ENCODE data around the gene FGD6. TPM values are rescaled to one million over a fixed set of nuclear protein-coding genes. Genes with fewer than 3 reads are reported as not detected.
A peak's percentile ranks its signal among the peaks of the same experiment; 100 is the strongest.

The FGD6 gene
- total and polyA plus RNA-seq, 2 experiments from 2014 or later = 10.4 to 17.2 TPM

- Histone ChIP-seq H3K4me1 (ENCODE audit: insufficient read depth) (peaks cover 63% of the 10 kb centered on the region), H3K9me3 (ENCODE audit: low read depth) (no peaks in the 10 kb centered on the region), H3K79me2 (peaks cover 71% of the 10 kb centered on the region), H3K27ac (peak overlapping the region; percentile 98), H2AFZ (no peak overlapping the region), H3K9me2 (replicated peaks; ENCODE audit: insufficient read depth) (no peaks in the 10 kb centered on the region), H3K4me3 (no peak overlapping the region), H3K4me2 (peak overlapping the region; percentile 64), H4K20me1 (ENCODE audit: insufficient read depth, poor library complexity, severe bottlenecking) (no peaks in the 10 kb centered on the region), H3K27me3 (no peaks in the 10 kb centered on the region), H3K36me3 (replicated peaks; ENCODE audit: insufficient read depth, low read depth) (no peaks in the 10 kb centered on the region)
- WGBS (ENCODE audit: low lambda C conversion rate, missing lambda C conversion rate) = 51% methylated on average over 3 of the region's 3 CpGs
- DNase-seq (ENCODE audit: low spot score) = no peak
- no peak for TF ChIP-seq EZH2phosphoT487 (IDR thresholded peaks at IDR 0.05; ENCODE audit: low read depth, severe bottlenecking, unreplicated experiment)
- TF ChIP-seq EZH2 (IDR thresholded peaks at IDR 0.05; ENCODE audit: borderline replicate concordance) = no peak
- TF ChIP-seq CTCF (IDR thresholded peaks at IDR 0.05; ENCODE audit: poor library complexity) = no peak
These were observed 14.4 kb downstream of the FGD6 start for GRCh38 chr12:95202691-95203486.

- Histone ChIP-seq H3K36me3 (replicated peaks; ENCODE audit: insufficient read depth, low read depth) (no peaks in the 10 kb centered on the region), H3K4me1 (ENCODE audit: insufficient read depth) (peaks cover 61% of the 10 kb centered on the region), H3K4me3 (no peak overlapping the region), H2AFZ (no peak overlapping the region), H3K4me2 (peak overlapping the region; percentile 64), H3K27me3 (no peaks in the 10 kb centered on the region), H4K20me1 (ENCODE audit: insufficient read depth, poor library complexity, severe bottlenecking) (no peaks in the 10 kb centered on the region), H3K9me3 (ENCODE audit: low read depth) (no peaks in the 10 kb centered on the region), H3K9me2 (replicated peaks; ENCODE audit: insufficient read depth) (no peaks in the 10 kb centered on the region), H3K79me2 (peaks cover 71% of the 10 kb centered on the region), H3K27ac (peak overlapping the region; percentile 98)
- WGBS (ENCODE audit: low lambda C conversion rate, missing lambda C conversion rate) = 81% methylated on average over 4 of the region's 4 CpGs
- no peak for DNase-seq (ENCODE audit: low spot score)
- TF ChIP-seq EZH2 (IDR thresholded peaks at IDR 0.05; ENCODE audit: borderline replicate concordance) = no peak
- no peak for TF ChIP-seq CTCF (IDR thresholded peaks at IDR 0.05; ENCODE audit: poor library complexity)
- no peak for TF ChIP-seq EZH2phosphoT487 (IDR thresholded peaks at IDR 0.05; ENCODE audit: low read depth, severe bottlenecking, unreplicated experiment)
These were observed 16.1 kb downstream of the FGD6 start for GRCh38 chr12:95201056-95201670.

- DNase-seq (ENCODE audit: low spot score) = no peak
- Histone ChIP-seq H4K20me1 (ENCODE audit: insufficient read depth, poor library complexity, severe bottlenecking) (no peaks in the 10 kb centered on the region), H3K79me2 (peaks cover 72% of the 10 kb centered on the region), H3K4me2 (peak overlapping the region; percentile 64), H3K36me3 (replicated peaks; ENCODE audit: insufficient read depth, low read depth) (no peaks in the 10 kb centered on the region), H2AFZ (no peak overlapping the region), H3K27ac (peak overlapping the region; percentile 98), H3K4me1 (ENCODE audit: insufficient read depth) (peaks cover 54% of the 10 kb centered on the region), H3K9me2 (replicated peaks; ENCODE audit: insufficient read depth) (no peaks in the 10 kb centered on the region), H3K9me3 (ENCODE audit: low read depth) (no peaks in the 10 kb centered on the region), H3K4me3 (no peak overlapping the region), H3K27me3 (no peaks in the 10 kb centered on the region)
- WGBS (ENCODE audit: low lambda C conversion rate, missing lambda C conversion rate) = 54% methylated on average over 5 of the region's 5 CpGs
- TF ChIP-seq EZH2 (IDR thresholded peaks at IDR 0.05; ENCODE audit: borderline replicate concordance) (no peak), CTCF (IDR thresholded peaks at IDR 0.05; ENCODE audit: poor library complexity) (no peak), EZH2phosphoT487 (IDR thresholded peaks at IDR 0.05; ENCODE audit: low read depth, severe bottlenecking, unreplicated experiment) (no peak)
These were observed 17.0 kb downstream of the FGD6 start for GRCh38 chr12:95200128-95200894.
